ENCODE results near the gene SMAD9. TPM values are rescaled to one million over a fixed set of nuclear protein-coding genes. Genes with fewer than 3 reads are reported as not detected.

Gene SMAD9
- not detected in 2 replicates for total RNA-seq

- intact Hi-C loops (cut with micrococcal nuclease) = no loop called here
These were observed at the start of gene SMAD9 for GRCh38 chr13:36919833-36920615. TSS of gene SMAD9 (minus strand) at chr13:36920238. CDS start at chr13:36879689, 40,549 bp downstream.

- intact Hi-C loops (cut with micrococcal nuclease) = no loop called here
These were observed 46.4 kb upstream of the SMAD9 start for GRCh38 chr13:36966404-36966803.

- intact Hi-C loops (cut with micrococcal nuclease) = no loop called here
These were observed 45.7 kb upstream of the SMAD9 start for GRCh38 chr13:36965767-36966166.

- intact Hi-C loops (cut with micrococcal nuclease) = no loop called here
These were observed 39.5 kb upstream of the SMAD9 start for GRCh38 chr13:36959456-36960116.

GRCh38 chr13:36954542-36954941, 34.5 kb upstream of the SMAD9 start:
- intact Hi-C loops (cut with micrococcal nuclease) = no loop called here

- intact Hi-C loops (cut with micrococcal nuclease) = no loop called here
These were observed 30.9 kb upstream of the SMAD9 start for GRCh38 chr13:36950920-36951319.

- intact Hi-C loops (cut with micrococcal nuclease) = no loop called here
These were observed 30.3 kb upstream of the SMAD9 start for GRCh38 chr13:36950330-36950729.

GRCh38 chr13:36945078-36945477, 25.0 kb upstream of the SMAD9 start:
- intact Hi-C loops (cut with micrococcal nuclease) = no loop called here

- intact Hi-C loops (cut with micrococcal nuclease) = no loop called here
These were observed 5.6 kb upstream of the SMAD9 start for GRCh38 chr13:36925603-36926002.

GRCh38 chr13:36924001-36924400, 4.0 kb upstream of the SMAD9 start:
- intact Hi-C loops (cut with micrococcal nuclease) = no loop called here

GRCh38 chr13:36921631-36922301, 1.7 kb upstream of the SMAD9 start:
- intact Hi-C loops (cut with micrococcal nuclease) = no loop called here

GRCh38 chr13:36920616-36921185, 663 bp upstream of the SMAD9 start:
- intact Hi-C loops (cut with micrococcal nuclease) = no loop called here

- intact Hi-C loops (cut with micrococcal nuclease) = no loop called here
These were observed 736 bp downstream of the SMAD9 start for GRCh38 chr13:36919171-36919832.

- intact Hi-C loops (cut with micrococcal nuclease) = no loop called here
These were observed 1.5 kb downstream of the SMAD9 start for GRCh38 chr13:36918246-36919131.

GRCh38 chr13:36917311-36917710, 2.7 kb downstream of the SMAD9 start:
- intact Hi-C loops (cut with micrococcal nuclease) = no loop called here

- intact Hi-C loops (cut with micrococcal nuclease) = no loop called here
These were observed 4.0 kb downstream of the SMAD9 start for GRCh38 chr13:36915896-36916640.

- intact Hi-C loops (cut with micrococcal nuclease) = no loop called here
These were observed 4.9 kb downstream of the SMAD9 start for GRCh38 chr13:36915106-36915505.

GRCh38 chr13:36914648-36915047, 5.4 kb downstream of the SMAD9 start:
- intact Hi-C loops (cut with micrococcal nuclease) = no loop called here

- intact Hi-C loops (cut with micrococcal nuclease) = no loop called here
These were observed 6.6 kb downstream of the SMAD9 start for GRCh38 chr13:36913463-36913862.

- intact Hi-C loops (cut with micrococcal nuclease) = no loop called here
These were observed 7.1 kb downstream of the SMAD9 start for GRCh38 chr13:36912973-36913372.
